ENCODE data around the gene CCDC24. TPM values are rescaled to one million over a fixed set of nuclear protein-coding genes. Genes with fewer than 3 reads are reported as not detected.
A peak's percentile ranks its signal among the peaks of the same experiment; 100 is the strongest.

Gene CCDC24
- total RNA-seq, 1 donor from 2014 or later: 3.3 TPM

GRCh38 chr1:43982241-43982640 is 9.2 kb upstream of the CCDC24 start:
- H3K4me3 ChIP-seq: no peak overlapping the region
- H3K27me3 ChIP-seq: no peaks in the 10 kb centered on the region
- H4K20me1 ChIP-seq (ENCODE audit: low read depth): peaks cover 19% of the 10 kb centered on the region
- no peaks in the 10 kb centered on the region for H3K36me3 ChIP-seq
- H2AFZ ChIP-seq (replicated peaks): no peak overlapping the region
- DNase-seq (ENCODE audit: low spot score): no peak
- Mint-ChIP-seq H3K36me3 (peaks cover 33% of the 10 kb centered on the region), H3K9me3 (no peaks in the 10 kb centered on the region), H3K4me1 (peaks cover 33% of the 10 kb centered on the region), H3K27me3 (ENCODE audit: insufficient read depth, low read depth) (peaks cover 4% of the 10 kb centered on the region), H3K27ac (no peak overlapping the region), H3K4me3 (peak overlapping the region; percentile 65)
- no peak overlapping the region for H3K9ac ChIP-seq
- no peak overlapping the region for H3K4me2 ChIP-seq
- H3F3A ChIP-seq (ENCODE audit: low read depth): peaks cover 21% of the 10 kb centered on the region
- H3K4me1 ChIP-seq: peaks cover 5% of the 10 kb centered on the region
- H3K79me2 ChIP-seq (ENCODE audit: low read depth): peaks cover 15% of the 10 kb centered on the region
- no peaks in the 10 kb centered on the region for H3K9me3 ChIP-seq (ENCODE audit: low read depth)
- TF ChIP-seq EZH2 (IDR thresholded peaks at IDR 0.05): no peak
- no peak for TF ChIP-seq CTCF (IDR thresholded peaks at IDR 0.05)
- TF ChIP-seq EZH2phosphoT487 (IDR thresholded peaks at IDR 0.05): no peak
- no peak overlapping the region for H3K27ac ChIP-seq

- Mint-ChIP-seq H3K27me3 (ENCODE audit: insufficient read depth, low read depth) (peaks cover 4% of the 10 kb centered on the region), H3K9me3 (no peaks in the 10 kb centered on the region), H3K4me3 (peak overlapping the region; percentile 19), H3K36me3 (peaks cover 31% of the 10 kb centered on the region), H3K4me1 (peaks cover 27% of the 10 kb centered on the region), H3K27ac (no peak overlapping the region)
- H4K20me1 ChIP-seq (ENCODE audit: low read depth): peaks cover 17% of the 10 kb centered on the region
- H3K4me1 ChIP-seq: peaks cover 5% of the 10 kb centered on the region
- H3K4me2 ChIP-seq: no peak overlapping the region
- no peak for DNase-seq (ENCODE audit: low spot score)
- no peak for TF ChIP-seq EZH2phosphoT487 (IDR thresholded peaks at IDR 0.05)
- no peak overlapping the region for H3K27ac ChIP-seq
- no peaks in the 10 kb centered on the region for H3K36me3 ChIP-seq
- H3K79me2 ChIP-seq (ENCODE audit: low read depth): peaks cover 15% of the 10 kb centered on the region
- H3F3A ChIP-seq (ENCODE audit: low read depth): peaks cover 16% of the 10 kb centered on the region
- H3K9me3 ChIP-seq (ENCODE audit: low read depth): no peaks in the 10 kb centered on the region
- H3K4me3 ChIP-seq: no peak overlapping the region
- H2AFZ ChIP-seq (replicated peaks): no peak overlapping the region
- H3K9ac ChIP-seq: no peak overlapping the region
- H3K27me3 ChIP-seq: no peaks in the 10 kb centered on the region
These were observed 8.6 kb upstream of the CCDC24 start for GRCh38 chr1:43982808-43983207.

- Mint-ChIP-seq H3K9me3 (no peaks in the 10 kb centered on the region), H3K4me3 (peak overlapping the region; percentile 63), H3K27me3 (ENCODE audit: insufficient read depth, low read depth) (peaks cover 4% of the 10 kb centered on the region), H3K36me3 (peaks cover 31% of the 10 kb centered on the region), H3K27ac (peak overlapping the region; percentile 62), H3K4me1 (peaks cover 22% of the 10 kb centered on the region)
- no peak overlapping the region for H3K27ac ChIP-seq
- no peak overlapping the region for H2AFZ ChIP-seq (replicated peaks)
- peaks cover 5% of the 10 kb centered on the region for H3K4me1 ChIP-seq
- no peak overlapping the region for H3K4me3 ChIP-seq
- no peaks in the 10 kb centered on the region for H3K36me3 ChIP-seq
- DNase-seq (ENCODE audit: low spot score): no peak
- no peaks in the 10 kb centered on the region for H3K9me3 ChIP-seq (ENCODE audit: low read depth)
- H3K27me3 ChIP-seq: no peaks in the 10 kb centered on the region
- peaks cover 15% of the 10 kb centered on the region for H3K79me2 ChIP-seq (ENCODE audit: low read depth)
- H3K9ac ChIP-seq: no peak overlapping the region
- peaks cover 11% of the 10 kb centered on the region for H4K20me1 ChIP-seq (ENCODE audit: low read depth)
- H3K4me2 ChIP-seq: no peak overlapping the region
- TF ChIP-seq EZH2 (IDR thresholded peaks at IDR 0.05) (no peak), EZH2phosphoT487 (IDR thresholded peaks at IDR 0.05) (no peak), CTCF (IDR thresholded peaks at IDR 0.05) (no peak)
- H3F3A ChIP-seq (ENCODE audit: low read depth): peaks cover 10% of the 10 kb centered on the region
These were observed 8.0 kb upstream of the CCDC24 start for GRCh38 chr1:43983253-43983899.

- peaks cover 9% of the 10 kb centered on the region for H4K20me1 ChIP-seq (ENCODE audit: low read depth)
- H3K27me3 ChIP-seq: no peaks in the 10 kb centered on the region
- no peak for DNase-seq (ENCODE audit: low spot score)
- H3K27ac Mint-ChIP-seq: no peak overlapping the region
- H3K9ac ChIP-seq: no peak overlapping the region
- no peak overlapping the region for H3K4me2 ChIP-seq
- peaks cover 9% of the 10 kb centered on the region for H3K79me2 ChIP-seq (ENCODE audit: low read depth)
- peaks cover 31% of the 10 kb centered on the region for H3K36me3 Mint-ChIP-seq
- H3F3A ChIP-seq (ENCODE audit: low read depth): peaks cover 10% of the 10 kb centered on the region
- H2AFZ ChIP-seq (replicated peaks): no peak overlapping the region
- no peaks in the 10 kb centered on the region for H3K36me3 ChIP-seq
- peaks cover 5% of the 10 kb centered on the region for H3K4me1 ChIP-seq
- no peak overlapping the region for H3K4me3 Mint-ChIP-seq
- H3K4me1 Mint-ChIP-seq: peaks cover 17% of the 10 kb centered on the region
- TF ChIP-seq EZH2phosphoT487 (IDR thresholded peaks at IDR 0.05) (no peak), CTCF (IDR thresholded peaks at IDR 0.05) (no peak), EZH2 (IDR thresholded peaks at IDR 0.05) (no peak)
- H3K9me3 ChIP-seq (ENCODE audit: low read depth): no peaks in the 10 kb centered on the region
- no peaks in the 10 kb centered on the region for H3K27me3 Mint-ChIP-seq (ENCODE audit: insufficient read depth, low read depth)
- no peaks in the 10 kb centered on the region for H3K9me3 Mint-ChIP-seq
- no peak overlapping the region for H3K27ac ChIP-seq
- no peak overlapping the region for H3K4me3 ChIP-seq
These were observed 6.5 kb upstream of the CCDC24 start for GRCh38 chr1:43984855-43985254.
